ENCODE measurements around the gene ZMYND10. TPM values are rescaled to one million over a fixed set of nuclear protein-coding genes. Genes with fewer than 3 reads are reported as not detected.

Gene ZMYND10
- total RNA-seq, 1 donor from 2014 or later, result 0.39 TPM

DNA sequence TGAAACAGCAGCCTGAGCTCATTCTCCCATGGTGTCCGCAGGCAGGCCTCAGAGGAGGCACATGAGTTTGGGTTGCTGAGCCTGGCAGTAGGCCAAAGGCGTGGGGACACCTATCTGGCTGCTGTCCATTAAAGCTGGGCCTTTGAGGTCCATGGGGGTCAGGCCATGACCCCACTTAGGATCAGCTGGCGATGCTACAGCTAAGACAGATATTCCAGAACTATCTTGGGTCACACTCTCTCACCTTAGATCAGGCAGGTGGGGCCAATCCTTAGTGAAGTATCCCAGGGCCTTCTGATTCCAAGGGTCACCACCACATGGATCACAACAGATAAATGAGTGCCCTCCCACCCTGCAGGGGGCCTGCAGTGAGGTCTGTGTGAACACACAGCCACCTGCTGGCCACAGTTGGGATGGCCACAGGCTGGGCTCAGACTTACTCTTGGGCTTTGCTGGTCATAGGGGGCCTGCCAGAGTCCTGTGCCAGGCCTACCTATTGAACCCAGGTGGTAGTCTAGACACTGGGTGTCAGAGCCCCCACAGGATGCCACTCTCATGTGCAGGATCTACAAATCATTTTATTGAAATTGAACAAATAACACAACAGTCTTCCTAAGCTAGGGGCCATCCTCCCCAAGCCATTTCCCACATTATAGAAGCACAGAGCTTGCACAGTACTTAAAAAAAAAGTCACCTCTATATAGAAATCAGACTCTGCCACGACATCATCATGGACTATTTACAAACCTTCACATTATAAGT lies 21.0 kb downstream of the ZMYND10 start:
- Mint-ChIP-seq H3K9me3 (ENCODE audit: unreplicated experiment) (no peaks in the 10 kb centered on the region), H3K27me3 (ENCODE audit: low read depth, unreplicated experiment) (no peaks in the 10 kb centered on the region), H3K36me3 (ENCODE audit: low read depth, unreplicated experiment) (peaks cover 6% of the 10 kb centered on the region), H3K4me3 (ENCODE audit: unreplicated experiment) (no peak overlapping the region), H3K27ac (ENCODE audit: unreplicated experiment) (no peak overlapping the region), H3K4me1 (ENCODE audit: low read depth, unreplicated experiment) (peaks cover 21% of the 10 kb centered on the region)
- no peak overlapping the region for H3K9ac ChIP-seq (ENCODE audit: low read length)
- no peak overlapping the region for H3K27ac ChIP-seq (ENCODE audit: low read depth, low read length)
- H4K20me1 ChIP-seq (ENCODE audit: insufficient read depth, low read length), result peaks cover 16% of the 10 kb centered on the region
- no peak overlapping the region for H3K4me3 ChIP-seq (ENCODE audit: insufficient read depth, low read depth, low read length)
- H3K79me2 ChIP-seq (ENCODE audit: insufficient read depth, low read length), result peaks cover 39% of the 10 kb centered on the region
- H3K4me2 ChIP-seq (ENCODE audit: low read length), result no peak overlapping the region
- H3K4me1 ChIP-seq (ENCODE audit: insufficient read depth, low read length), result peaks cover 30% of the 10 kb centered on the region
- H2AFZ ChIP-seq (ENCODE audit: low read depth, low read length), result no peak overlapping the region
- no peaks in the 10 kb centered on the region for H3K27me3 ChIP-seq (ENCODE audit: insufficient read depth, low read length)
- DNase-seq (ENCODE audit: low read depth), result peak; percentile 32
- no peaks in the 10 kb centered on the region for H3K9me3 ChIP-seq (ENCODE audit: insufficient read depth, low read depth, low read length)
- H3K36me3 ChIP-seq (ENCODE audit: insufficient read depth, low read length), result peaks cover 8% of the 10 kb centered on the region
- no peak for FAIRE-seq
- TF ChIP-seq, protein P1, sequence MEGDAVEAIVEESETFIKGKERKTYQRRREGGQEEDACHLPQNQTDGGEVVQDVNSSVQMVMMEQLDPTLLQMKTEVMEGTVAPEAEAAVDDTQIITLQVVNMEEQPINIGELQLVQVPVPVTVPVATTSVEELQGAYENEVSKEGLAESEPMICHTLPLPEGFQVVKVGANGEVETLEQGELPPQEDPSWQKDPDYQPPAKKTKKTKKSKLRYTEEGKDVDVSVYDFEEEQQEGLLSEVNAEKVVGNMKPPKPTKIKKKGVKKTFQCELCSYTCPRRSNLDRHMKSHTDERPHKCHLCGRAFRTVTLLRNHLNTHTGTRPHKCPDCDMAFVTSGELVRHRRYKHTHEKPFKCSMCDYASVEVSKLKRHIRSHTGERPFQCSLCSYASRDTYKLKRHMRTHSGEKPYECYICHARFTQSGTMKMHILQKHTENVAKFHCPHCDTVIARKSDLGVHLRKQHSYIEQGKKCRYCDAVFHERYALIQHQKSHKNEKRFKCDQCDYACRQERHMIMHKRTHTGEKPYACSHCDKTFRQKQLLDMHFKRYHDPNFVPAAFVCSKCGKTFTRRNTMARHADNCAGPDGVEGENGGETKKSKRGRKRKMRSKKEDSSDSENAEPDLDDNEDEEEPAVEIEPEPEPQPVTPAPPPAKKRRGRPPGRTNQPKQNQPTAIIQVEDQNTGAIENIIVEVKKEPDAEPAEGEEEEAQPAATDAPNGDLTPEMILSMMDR (IDR thresholded peaks at IDR 0.05; ENCODE audit: insufficient read depth, low read depth, low read length), result peak; percentile 92
- TF ChIP-seq EZH2 (IDR thresholded peaks at IDR 0.05; ENCODE audit: insufficient read depth, low read length), result no peak

DNA sequence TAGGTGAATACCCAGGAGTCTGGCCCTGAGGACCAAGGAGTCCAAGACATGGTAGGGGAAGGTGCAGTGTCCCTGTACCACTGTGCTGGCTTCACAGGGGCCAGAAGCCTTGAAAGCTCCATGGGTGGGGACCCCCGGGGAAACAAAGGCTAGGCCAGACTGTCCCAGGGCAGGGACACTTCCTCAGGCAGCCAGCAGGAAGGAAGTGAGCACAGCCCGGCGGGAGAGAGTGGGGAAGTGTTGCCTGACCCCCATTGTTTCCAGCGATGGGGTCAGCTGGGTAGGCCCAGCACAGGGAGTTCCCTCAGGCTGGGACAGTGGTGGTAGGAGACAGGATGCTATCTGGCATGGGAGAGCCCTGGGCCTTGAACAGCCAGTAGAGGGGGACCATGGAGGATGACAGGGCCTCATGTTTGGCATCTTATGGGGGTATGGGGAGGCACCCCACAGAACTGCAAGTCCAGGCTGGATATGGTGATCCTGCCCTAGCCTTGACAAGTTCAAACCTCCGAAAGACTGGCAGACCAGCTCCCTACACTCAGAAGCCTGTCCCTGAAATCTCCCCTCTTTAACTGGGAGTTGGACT lies 21.8 kb downstream of the ZMYND10 start:
- no peak for FAIRE-seq
- Mint-ChIP-seq H3K4me3 (ENCODE audit: unreplicated experiment) (no peak overlapping the region), H3K27me3 (ENCODE audit: low read depth, unreplicated experiment) (no peaks in the 10 kb centered on the region), H3K36me3 (ENCODE audit: low read depth, unreplicated experiment) (peaks cover 6% of the 10 kb centered on the region), H3K27ac (ENCODE audit: unreplicated experiment) (no peak overlapping the region), H3K4me1 (ENCODE audit: low read depth, unreplicated experiment) (peaks cover 24% of the 10 kb centered on the region), H3K9me3 (ENCODE audit: unreplicated experiment) (no peaks in the 10 kb centered on the region)
- Histone ChIP-seq H3K27me3 (ENCODE audit: insufficient read depth, low read length) (no peaks in the 10 kb centered on the region), H3K4me2 (ENCODE audit: low read length) (no peak overlapping the region), H3K9ac (ENCODE audit: low read length) (no peak overlapping the region), H3K79me2 (ENCODE audit: insufficient read depth, low read length) (peaks cover 47% of the 10 kb centered on the region), H3K4me1 (ENCODE audit: insufficient read depth, low read length) (peaks cover 29% of the 10 kb centered on the region), H2AFZ (ENCODE audit: low read depth, low read length) (no peak overlapping the region), H3K36me3 (ENCODE audit: insufficient read depth, low read length) (peaks cover 8% of the 10 kb centered on the region), H3K27ac (ENCODE audit: low read depth, low read length) (no peak overlapping the region), H4K20me1 (ENCODE audit: insufficient read depth, low read length) (peaks cover 24% of the 10 kb centered on the region), H3K9me3 (ENCODE audit: insufficient read depth, low read depth, low read length) (no peaks in the 10 kb centered on the region), H3K4me3 (ENCODE audit: insufficient read depth, low read depth, low read length) (no peak overlapping the region)
- DNase-seq (ENCODE audit: low read depth), result no peak
- TF ChIP-seq, protein P1 (IDR thresholded peaks at IDR 0.05; ENCODE audit: insufficient read depth, low read depth, low read length), result no peak
- no peak for TF ChIP-seq EZH2 (IDR thresholded peaks at IDR 0.05; ENCODE audit: insufficient read depth, low read length)

Data from astrocyte (in vitro differentiated cells and primary cell).